Fibroblast of pulmonary artery (primary cell): ENCODE data around the gene AVPI1.
"Not testable (repeated sequence)": the region's sequence is repeated elsewhere in the genome, so short reads cannot be mapped to it uniquely, and the experiment has no call there.

ENCODE experiments used
- DNase-seq: peaks from one replicate; pipeline ENCODE4 v3.0.0-alpha.2; 2010; ENCODE audit warnings: low read depth
- H3K4me3 ChIP-seq: replicated peaks from 2 replicates; pipeline ENCODE4 v1.5.1; 2011; ENCODE audit warnings: low read depth, mild to moderate bottlenecking, control low read depth, low read length, moderate library complexity
- TF ChIP-seq, protein P1 (sequence below): IDR thresholded peaks from 2 replicates; pipeline ENCODE4 v1.5.1; 2011; ENCODE audit warnings: mild to moderate bottlenecking, control low read depth, low read length, inconsistent platforms; ENCODE audit errors: missing control alignments

The AVPI1 gene

DNA sequence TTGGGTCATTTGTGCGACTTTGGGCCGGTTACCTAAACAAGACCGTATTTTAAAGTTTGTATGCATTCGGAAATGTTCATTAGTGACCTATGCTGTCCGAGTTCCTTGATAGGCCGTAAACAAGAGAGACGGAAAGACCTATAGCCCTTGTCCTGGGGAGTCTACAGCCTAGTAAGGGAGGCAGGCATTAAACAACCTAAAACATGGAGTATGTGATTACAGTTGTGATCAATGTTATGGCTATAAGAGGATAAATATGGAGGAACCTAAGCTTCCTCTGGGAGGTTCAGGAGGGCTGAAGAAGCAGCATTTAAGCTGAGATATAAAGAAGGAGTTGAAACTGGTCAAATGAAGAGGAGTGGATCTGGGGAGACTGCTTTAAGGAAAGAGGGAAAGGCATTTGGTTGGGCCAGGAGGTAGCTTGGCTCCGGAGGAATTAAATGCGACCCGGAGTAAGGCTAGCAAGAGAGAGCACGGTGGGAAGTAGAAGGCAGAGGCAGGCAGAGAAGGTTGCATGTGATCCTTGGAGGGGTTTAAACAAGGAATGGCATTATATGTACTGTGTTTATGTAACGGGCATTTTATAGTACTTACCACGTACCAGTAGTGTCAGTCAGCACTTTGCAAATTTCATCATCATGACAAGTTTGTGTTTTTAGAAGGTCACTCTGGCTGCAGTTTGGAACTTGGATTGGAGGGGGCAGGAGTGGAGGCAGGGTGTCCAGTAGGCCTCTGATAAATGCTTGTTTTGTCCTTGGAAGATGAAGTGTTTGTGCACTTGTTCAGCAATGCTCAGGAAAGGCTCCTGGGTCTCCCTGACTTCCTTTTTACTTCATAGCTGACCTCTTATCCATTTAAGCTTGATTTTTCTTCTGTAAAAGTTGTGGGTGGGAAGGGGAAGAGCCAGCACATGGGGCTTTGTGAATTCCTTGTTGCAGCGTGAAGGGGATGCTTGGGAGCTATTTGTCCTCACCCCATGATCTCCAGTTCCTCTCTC, 1.0 kb upstream of the AVPI1 start:
- DNase-seq: peak; percentile 62
- peak overlapping the region; percentile 34 for H3K4me3 ChIP-seq
- TF ChIP-seq, protein P1, sequence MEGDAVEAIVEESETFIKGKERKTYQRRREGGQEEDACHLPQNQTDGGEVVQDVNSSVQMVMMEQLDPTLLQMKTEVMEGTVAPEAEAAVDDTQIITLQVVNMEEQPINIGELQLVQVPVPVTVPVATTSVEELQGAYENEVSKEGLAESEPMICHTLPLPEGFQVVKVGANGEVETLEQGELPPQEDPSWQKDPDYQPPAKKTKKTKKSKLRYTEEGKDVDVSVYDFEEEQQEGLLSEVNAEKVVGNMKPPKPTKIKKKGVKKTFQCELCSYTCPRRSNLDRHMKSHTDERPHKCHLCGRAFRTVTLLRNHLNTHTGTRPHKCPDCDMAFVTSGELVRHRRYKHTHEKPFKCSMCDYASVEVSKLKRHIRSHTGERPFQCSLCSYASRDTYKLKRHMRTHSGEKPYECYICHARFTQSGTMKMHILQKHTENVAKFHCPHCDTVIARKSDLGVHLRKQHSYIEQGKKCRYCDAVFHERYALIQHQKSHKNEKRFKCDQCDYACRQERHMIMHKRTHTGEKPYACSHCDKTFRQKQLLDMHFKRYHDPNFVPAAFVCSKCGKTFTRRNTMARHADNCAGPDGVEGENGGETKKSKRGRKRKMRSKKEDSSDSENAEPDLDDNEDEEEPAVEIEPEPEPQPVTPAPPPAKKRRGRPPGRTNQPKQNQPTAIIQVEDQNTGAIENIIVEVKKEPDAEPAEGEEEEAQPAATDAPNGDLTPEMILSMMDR: no peak

DNA sequence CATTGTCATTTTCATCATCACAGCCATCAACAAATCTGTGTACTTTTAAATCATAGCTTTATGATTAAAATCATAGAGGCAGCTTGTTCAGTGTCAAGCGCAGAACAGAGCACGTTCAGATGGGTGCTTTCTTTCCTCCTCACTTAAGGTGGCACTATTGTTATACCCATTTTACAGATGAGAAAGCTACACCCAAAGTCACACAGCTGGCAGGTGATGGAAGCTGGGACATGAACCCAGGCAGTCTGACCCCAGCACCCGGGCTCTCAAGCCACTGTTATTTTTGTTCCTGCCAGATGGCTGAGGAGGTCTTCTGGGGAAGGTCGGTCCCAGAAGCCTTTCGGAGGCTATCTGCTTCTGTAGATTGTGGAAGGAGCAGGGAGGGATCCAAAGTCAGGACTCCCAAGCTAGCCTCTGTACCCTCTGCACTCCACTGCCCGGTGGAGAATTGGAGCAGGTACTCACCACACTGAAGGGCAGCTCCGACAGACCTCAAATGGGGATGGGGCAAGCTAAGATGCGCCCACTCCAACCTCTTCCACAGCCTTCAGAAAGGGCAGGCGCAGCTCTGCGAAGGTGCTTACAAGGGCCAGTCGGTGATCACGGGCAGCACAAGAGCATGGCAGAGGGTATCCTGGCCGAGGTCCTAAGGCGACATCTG, 610 bp downstream of the AVPI1 start:
- peak; percentile 14 for DNase-seq
- H3K4me3 ChIP-seq: peak overlapping the region; percentile 76
- TF ChIP-seq, protein P1: no peak

GRCh38 chr10:97685395-97685958, 1.6 kb downstream of the AVPI1 start:
- DNase-seq: peak; percentile 36
- TF ChIP-seq, protein P1: peak; percentile 42
- peak overlapping the region; percentile 76 for H3K4me3 ChIP-seq

GRCh38 chr10:97684866-97685394, 2.1 kb downstream of the AVPI1 start:
- peak; percentile 20 for DNase-seq
- peak overlapping the region; percentile 76 for H3K4me3 ChIP-seq
- TF ChIP-seq, protein P1: no peak

GRCh38 chr10:97684368-97684713, 2.7 kb downstream of the AVPI1 start:
- not testable (repeated sequence) for H3K4me3 ChIP-seq, DNase-seq

GRCh38 chr10:97683556-97684367, 3.3 kb downstream of the AVPI1 start:
- TF ChIP-seq, protein P1: no peak
- peak; percentile 34 for DNase-seq
- H3K4me3 ChIP-seq: no peak overlapping the region
